WTC11 (cell line): ENCODE measurements around the gene PDZD7.

ENCODE experiments used
- AFF4 ChIP-seq: sonication (generic); formaldehyde crosslinking; IDR thresholded peaks from 2 replicates; pipeline ENCODE4 v1.8.1; 2023; ENCODE audit warnings: mild to moderate bottlenecking, missing genetic modification reagents, borderline replicate concordance
- ATF2 ChIP-seq: sonication (generic); formaldehyde crosslinking; IDR thresholded peaks from 2 replicates; pipeline ENCODE4 v1.8.1; 2022; ENCODE audit warnings: low read depth, missing genetic modification reagents, borderline replicate concordance
- CREB1 ChIP-seq: sonication (generic); formaldehyde crosslinking; IDR thresholded peaks from 2 replicates; pipeline ENCODE4 v1.8.0; 2023; ENCODE audit warnings: mild to moderate bottlenecking, missing genetic modification reagents
- CTCF ChIP-seq: fragments of 200-600 bp; IDR thresholded peaks from 2 replicates; pipeline ENCODE4 v1.8.0; 2022; ENCODE audit warnings: antibody characterized with exemption
- HMGA2 ChIP-seq: fragments of 250-450 bp; sonication (Bioruptor Pico); IDR thresholded peaks from 2 replicates; pipeline ENCODE4 v1.4.0; 2021; ENCODE audit warnings: mild to moderate bottlenecking, moderate library complexity
- JUN ChIP-seq: sonication (generic); formaldehyde crosslinking; IDR thresholded peaks from 2 replicates; pipeline ENCODE4 v1.8.0; 2023; ENCODE audit warnings: mild to moderate bottlenecking, missing genetic modification reagents
- MAX ChIP-seq: sonication (generic); formaldehyde crosslinking; IDR thresholded peaks from 2 replicates; pipeline ENCODE4 v1.8.0; 2022; ENCODE audit warnings: mild to moderate bottlenecking, missing genetic modification reagents
- NR1H2 ChIP-seq: sonication (generic); formaldehyde crosslinking; IDR thresholded peaks from 2 replicates; pipeline ENCODE4 v1.9.0; 2021; ENCODE audit warnings: mild to moderate bottlenecking, moderate library complexity, missing genetic modification reagents
- PREB ChIP-seq: sonication (generic); formaldehyde crosslinking; IDR thresholded peaks from 2 replicates; pipeline ENCODE4 v1.8.1; 2022; ENCODE audit warnings: mild to moderate bottlenecking, missing genetic modification reagents, moderate library complexity, borderline replicate concordance
- TP53 ChIP-seq: sonication (generic); formaldehyde crosslinking; IDR thresholded peaks from 2 replicates; pipeline ENCODE4 v1.8.1; 2023; ENCODE audit warnings: mild to moderate bottlenecking, missing genetic modification reagents
- USF2 ChIP-seq: sonication (generic); formaldehyde crosslinking; IDR thresholded peaks from 2 replicates; pipeline ENCODE4 v1.8.1; 2023; ENCODE audit warnings: mild to moderate bottlenecking, missing genetic modification reagents, moderate library complexity
- ZBTB43 ChIP-seq: sonication (generic); formaldehyde crosslinking; IDR thresholded peaks from 2 replicates; pipeline ENCODE4 v1.8.1; 2023; ENCODE audit warnings: mild to moderate bottlenecking, missing genetic modification reagents
- ZNF219 ChIP-seq: sonication (generic); formaldehyde crosslinking; IDR thresholded peaks from 2 replicates; pipeline ENCODE4 v1.8.0; 2023; ENCODE audit warnings: missing genetic modification reagents, mild to moderate bottlenecking, borderline replicate concordance
- ZSCAN18 ChIP-seq: fragments of 250-450 bp; sonication (Bioruptor Pico); IDR thresholded peaks from 2 replicates; pipeline ENCODE4 v2.1.2; 2022; ENCODE audit warnings: mild to moderate bottlenecking, moderate library complexity

- TF ChIP-seq CREB1 (no peak), ZSCAN18 (no peak), PREB (no peak), AFF4 (no peak), ATF2 (CRISPR knock-in tag) (no peak), NR1H2 (CRISPR knock-in tag) (no peak), TP53 (CRISPR knock-in tag) (no peak), CTCF (no peak), MAX (CRISPR knock-in tag) (no peak), ZNF219 (CRISPR knock-in tag) (no peak), HMGA2 (no peak), ZBTB43 (CRISPR knock-in tag) (0 out of 2 replicates have a peak, but pooled peaks have one; percentile 4), USF2 (CRISPR knock-in tag) (no peak), JUN (CRISPR knock-in tag) (no peak)
Measured at GRCh38 chr10:101063050-101063525, 32.2 kb upstream of the PDZD7 start.
